SH-SY5Y (cell line): ENCODE results near the gene RNU6-9.

Experiments used
- GATA2 ChIP-seq: IDR thresholded peaks from 2 replicates; pipeline ENCODE4 v1.6.1; 2011; ENCODE audit warnings: mild to moderate bottlenecking, low read depth, low read length
- GATA3 ChIP-seq: IDR thresholded peaks from 2 replicates; pipeline ENCODE4 v1.6.1; 2011; ENCODE audit warnings: low read depth, mild to moderate bottlenecking, low read length, moderate library complexity

DNA sequence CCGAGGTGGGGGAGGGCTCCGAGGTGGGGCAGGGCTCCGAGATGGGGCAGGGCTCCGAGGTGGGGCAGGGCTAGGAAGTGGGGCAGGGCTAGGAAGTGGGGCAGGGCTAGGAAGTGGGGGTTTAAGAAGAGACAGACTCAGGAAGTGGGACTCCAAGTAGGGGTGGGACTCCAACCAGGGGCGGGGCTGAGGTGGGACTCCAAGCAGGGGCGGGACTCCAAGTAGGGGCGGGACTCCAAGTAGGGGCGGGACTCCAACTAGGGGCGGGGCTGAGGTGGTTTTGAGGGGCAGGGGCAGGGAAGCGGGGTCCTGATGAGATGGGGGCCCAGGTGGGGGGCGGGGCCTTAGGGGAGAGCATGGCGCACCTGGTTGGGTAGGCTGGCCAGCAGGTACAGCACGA, 20.2 kb upstream of the RNU6-9 start:
- no peak for TF ChIP-seq GATA3
- no peak for TF ChIP-seq GATA2
